Panc1 (cell line): ENCODE measurements around the gene COL4A1.

ENCODE experiments used
- POLR2AphosphoS5 ChIP-seq: IDR thresholded peaks from 2 replicates; pipeline ENCODE4 v1.6.1; 2012; ENCODE audit warnings: mild to moderate bottlenecking, low read depth, low read length, moderate library complexity
- SIN3A ChIP-seq: IDR thresholded peaks from 2 replicates; pipeline ENCODE4 v1.6.1; 2012; ENCODE audit warnings: low read depth, mild to moderate bottlenecking, low read length, moderate library complexity, borderline replicate concordance; ENCODE audit not compliant: insufficient read depth
- TCF7L2 ChIP-seq: IDR thresholded peaks from 2 replicates; pipeline ENCODE4 v1.6.1; 2011; ENCODE audit warnings: mild to moderate bottlenecking, low read depth, low read length, inconsistent platforms
- TF ChIP-seq, protein P1 (sequence below): fragments of 450-650 bp; IDR thresholded peaks from 2 replicates; pipeline ENCODE4 v1.5.1; 2017; ENCODE audit warnings: mild to moderate bottlenecking
- TF ChIP-seq, protein P2 (sequence below), 2 experiments: IDR thresholded peaks; 2 replicates each; pipeline ENCODE4 v1.6.1; 2011 to 2012; ENCODE audit warnings: low read depth in 2 of 2, control low read depth in 1 of 2, low read length in 1 of 2, mild to moderate bottlenecking in 1 of 2, moderate library complexity in 1 of 2; ENCODE audit not compliant: insufficient read depth in 1 of 2

DNA sequence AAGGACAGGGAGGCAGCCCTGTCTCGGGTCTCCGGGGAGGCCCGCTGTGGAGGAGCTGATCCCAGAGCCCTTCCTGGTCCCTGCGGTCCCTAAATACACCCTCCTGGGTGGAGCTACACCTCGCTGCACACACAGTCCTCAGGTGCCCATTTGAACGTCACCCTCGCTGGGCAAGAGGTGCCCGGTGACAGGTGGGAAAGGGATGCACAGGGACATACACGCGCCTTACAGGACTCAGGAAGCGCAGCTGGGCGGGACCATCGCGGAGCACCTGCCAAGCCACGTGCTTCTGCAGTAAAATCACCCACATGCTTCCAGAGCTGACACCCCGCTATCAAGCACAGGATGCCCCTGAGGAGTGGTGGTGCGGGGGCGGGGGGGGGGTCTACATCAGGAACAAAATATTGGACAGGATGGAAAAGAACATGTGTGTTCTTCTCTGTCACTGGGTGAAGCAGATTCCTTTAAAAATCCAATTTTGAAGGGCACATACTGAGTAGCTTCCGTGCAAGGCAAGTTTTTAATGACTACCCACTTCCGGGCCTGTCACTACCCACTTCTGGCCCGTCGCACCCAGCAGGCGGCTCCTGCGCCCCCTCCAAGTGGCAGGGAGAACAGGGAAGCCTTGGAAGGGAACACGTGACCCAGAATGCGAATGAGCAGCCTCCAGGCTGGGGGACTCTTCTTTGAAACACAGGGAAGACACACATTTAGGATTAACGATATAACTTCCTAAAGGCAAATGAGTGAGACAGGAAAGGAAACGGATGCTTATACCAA lies 78.9 kb downstream of the COL4A1 start:
- TF ChIP-seq POLR2AphosphoS5 (no peak), SIN3A (no peak), TCF7L2 (no peak)
- TF ChIP-seq, protein P1, sequence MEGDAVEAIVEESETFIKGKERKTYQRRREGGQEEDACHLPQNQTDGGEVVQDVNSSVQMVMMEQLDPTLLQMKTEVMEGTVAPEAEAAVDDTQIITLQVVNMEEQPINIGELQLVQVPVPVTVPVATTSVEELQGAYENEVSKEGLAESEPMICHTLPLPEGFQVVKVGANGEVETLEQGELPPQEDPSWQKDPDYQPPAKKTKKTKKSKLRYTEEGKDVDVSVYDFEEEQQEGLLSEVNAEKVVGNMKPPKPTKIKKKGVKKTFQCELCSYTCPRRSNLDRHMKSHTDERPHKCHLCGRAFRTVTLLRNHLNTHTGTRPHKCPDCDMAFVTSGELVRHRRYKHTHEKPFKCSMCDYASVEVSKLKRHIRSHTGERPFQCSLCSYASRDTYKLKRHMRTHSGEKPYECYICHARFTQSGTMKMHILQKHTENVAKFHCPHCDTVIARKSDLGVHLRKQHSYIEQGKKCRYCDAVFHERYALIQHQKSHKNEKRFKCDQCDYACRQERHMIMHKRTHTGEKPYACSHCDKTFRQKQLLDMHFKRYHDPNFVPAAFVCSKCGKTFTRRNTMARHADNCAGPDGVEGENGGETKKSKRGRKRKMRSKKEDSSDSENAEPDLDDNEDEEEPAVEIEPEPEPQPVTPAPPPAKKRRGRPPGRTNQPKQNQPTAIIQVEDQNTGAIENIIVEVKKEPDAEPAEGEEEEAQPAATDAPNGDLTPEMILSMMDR: no peak
- TF ChIP-seq, protein P2, sequence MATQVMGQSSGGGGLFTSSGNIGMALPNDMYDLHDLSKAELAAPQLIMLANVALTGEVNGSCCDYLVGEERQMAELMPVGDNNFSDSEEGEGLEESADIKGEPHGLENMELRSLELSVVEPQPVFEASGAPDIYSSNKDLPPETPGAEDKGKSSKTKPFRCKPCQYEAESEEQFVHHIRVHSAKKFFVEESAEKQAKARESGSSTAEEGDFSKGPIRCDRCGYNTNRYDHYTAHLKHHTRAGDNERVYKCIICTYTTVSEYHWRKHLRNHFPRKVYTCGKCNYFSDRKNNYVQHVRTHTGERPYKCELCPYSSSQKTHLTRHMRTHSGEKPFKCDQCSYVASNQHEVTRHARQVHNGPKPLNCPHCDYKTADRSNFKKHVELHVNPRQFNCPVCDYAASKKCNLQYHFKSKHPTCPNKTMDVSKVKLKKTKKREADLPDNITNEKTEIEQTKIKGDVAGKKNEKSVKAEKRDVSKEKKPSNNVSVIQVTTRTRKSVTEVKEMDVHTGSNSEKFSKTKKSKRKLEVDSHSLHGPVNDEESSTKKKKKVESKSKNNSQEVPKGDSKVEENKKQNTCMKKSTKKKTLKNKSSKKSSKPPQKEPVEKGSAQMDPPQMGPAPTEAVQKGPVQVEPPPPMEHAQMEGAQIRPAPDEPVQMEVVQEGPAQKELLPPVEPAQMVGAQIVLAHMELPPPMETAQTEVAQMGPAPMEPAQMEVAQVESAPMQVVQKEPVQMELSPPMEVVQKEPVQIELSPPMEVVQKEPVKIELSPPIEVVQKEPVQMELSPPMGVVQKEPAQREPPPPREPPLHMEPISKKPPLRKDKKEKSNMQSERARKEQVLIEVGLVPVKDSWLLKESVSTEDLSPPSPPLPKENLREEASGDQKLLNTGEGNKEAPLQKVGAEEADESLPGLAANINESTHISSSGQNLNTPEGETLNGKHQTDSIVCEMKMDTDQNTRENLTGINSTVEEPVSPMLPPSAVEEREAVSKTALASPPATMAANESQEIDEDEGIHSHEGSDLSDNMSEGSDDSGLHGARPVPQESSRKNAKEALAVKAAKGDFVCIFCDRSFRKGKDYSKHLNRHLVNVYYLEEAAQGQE (IDR thresholded peaks at IDR 0.05; ENCODE audit: insufficient read depth in 1 of 2, low read depth in 2 of 2, low read length in 1 of 2): no peak
